Calu3 (cell line): ENCODE data around the gene NPHP1. TPM values are rescaled to one million over a fixed set of nuclear protein-coding genes. Genes with fewer than 3 reads are reported as not detected.

Experiments used
- BruUV-seq: library from RNA; stranded (reverse); fragments of 400-500 nt; replicated peaks from 2 replicates; lab custom pipeline; 2021; lab: Mats Ljungman, UMichigan
- CTCF ChIA-PET: fragments of 300-600 bp; sonication (Branson Sonifier 250); formaldehyde crosslinking; loops from one replicate; lab custom pipeline; 2022; ENCODE audit warnings: antibody characterized with exemption; lab: Charles Lee
- DNase-seq: peaks from one replicate; pipeline ENCODE4 v3.0.0; 2022
- H3K27ac Mint-ChIP-seq: one replicate; pipeline ENCODE4 v1.8.0; 2022; ENCODE audit warnings: mixed read lengths; ENCODE audit not compliant: unreplicated experiment
- H3K27me3 Mint-ChIP-seq: one replicate; pipeline ENCODE4 v1.8.0; 2022; ENCODE audit warnings: mixed read lengths; ENCODE audit not compliant: unreplicated experiment
- H3K36me3 Mint-ChIP-seq: one replicate; pipeline ENCODE4 v1.8.0; 2022; ENCODE audit warnings: mild to moderate bottlenecking, moderate library complexity, mixed read lengths; ENCODE audit not compliant: insufficient read depth, unreplicated experiment
- H3K4me1 Mint-ChIP-seq: one replicate; pipeline ENCODE4 v1.8.0; 2022; ENCODE audit warnings: mild to moderate bottlenecking, low read depth, mixed read lengths; ENCODE audit not compliant: unreplicated experiment
- H3K4me3 Mint-ChIP-seq: one replicate; pipeline ENCODE4 v1.8.0; 2022; ENCODE audit warnings: mild to moderate bottlenecking, low read depth, moderate library complexity, mixed read lengths; ENCODE audit not compliant: unreplicated experiment
- H3K9me3 Mint-ChIP-seq: one replicate; pipeline ENCODE4 v1.8.0; 2022; ENCODE audit warnings: low read depth, mixed read lengths; ENCODE audit not compliant: unreplicated experiment
- intact Hi-C: fragments of 100-400 bp; cut with micrococcal nuclease; formaldehyde crosslinking; loops from one replicate; pipeline ENCODE4 v1.10.0; 2022; ENCODE audit not compliant: unreplicated experiment
- total RNA-seq: library from RNA; stranded (reverse); gene quantifications from 2 replicates; pipeline ENCODE4 v1.2.3, GENCODE V29; 2022
- TF ChIP-seq, protein P1 (sequence below): fragments of 200-600 bp; IDR thresholded peaks from one replicate; pipeline ENCODE4 v1.8.0; 2022; ENCODE audit warnings: antibody characterized with exemption; ENCODE audit not compliant: unreplicated experiment

Gene NPHP1
- total RNA-seq, 1 experiment from 2014 or later = 6.4 TPM

DNA sequence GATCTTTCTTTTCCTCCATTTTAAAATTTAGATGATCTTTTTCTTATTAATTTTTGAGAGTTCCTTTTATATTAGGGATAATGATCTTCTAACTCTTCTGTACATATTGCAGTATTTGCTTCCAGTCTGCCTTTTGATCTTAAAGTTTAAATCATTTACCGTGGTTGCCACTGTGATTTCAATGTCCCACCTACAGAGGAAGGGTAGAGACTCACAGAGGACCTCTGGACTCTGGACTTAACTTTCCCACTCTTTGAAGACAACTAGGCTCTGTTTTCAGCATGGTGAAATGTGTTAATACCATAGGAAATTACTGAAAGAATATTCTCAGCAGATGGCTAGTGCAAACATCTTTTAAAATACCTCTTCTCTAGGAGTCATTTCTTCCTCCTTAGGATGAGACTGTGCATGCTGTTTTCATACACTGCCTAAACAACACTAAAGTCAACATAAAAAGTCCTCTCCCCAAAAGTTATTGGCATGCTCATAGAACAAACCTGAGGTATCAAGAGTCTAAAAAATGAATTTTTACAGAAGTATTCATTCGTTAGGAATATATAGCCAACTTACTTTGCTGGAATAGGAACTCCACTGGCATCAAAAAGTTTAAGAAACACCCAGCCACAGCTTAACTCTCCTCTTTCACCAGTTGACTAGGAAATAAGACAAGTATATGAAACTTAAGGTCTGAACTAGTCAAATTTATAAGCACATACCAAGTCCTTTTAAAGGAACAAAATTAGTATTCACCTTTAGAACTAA, 58.4 kb downstream of the NPHP1 start:
- Mint-ChIP-seq H3K27ac (no peak overlapping the region), H3K4me3 (no peak overlapping the region), H3K4me1 (peaks cover 18% of the 10 kb centered on the region), H3K27me3 (no peaks in the 10 kb centered on the region), H3K9me3 (no peaks in the 10 kb centered on the region), H3K36me3 (no peaks in the 10 kb centered on the region)
- no peak for DNase-seq
- TF ChIP-seq, protein P1, sequence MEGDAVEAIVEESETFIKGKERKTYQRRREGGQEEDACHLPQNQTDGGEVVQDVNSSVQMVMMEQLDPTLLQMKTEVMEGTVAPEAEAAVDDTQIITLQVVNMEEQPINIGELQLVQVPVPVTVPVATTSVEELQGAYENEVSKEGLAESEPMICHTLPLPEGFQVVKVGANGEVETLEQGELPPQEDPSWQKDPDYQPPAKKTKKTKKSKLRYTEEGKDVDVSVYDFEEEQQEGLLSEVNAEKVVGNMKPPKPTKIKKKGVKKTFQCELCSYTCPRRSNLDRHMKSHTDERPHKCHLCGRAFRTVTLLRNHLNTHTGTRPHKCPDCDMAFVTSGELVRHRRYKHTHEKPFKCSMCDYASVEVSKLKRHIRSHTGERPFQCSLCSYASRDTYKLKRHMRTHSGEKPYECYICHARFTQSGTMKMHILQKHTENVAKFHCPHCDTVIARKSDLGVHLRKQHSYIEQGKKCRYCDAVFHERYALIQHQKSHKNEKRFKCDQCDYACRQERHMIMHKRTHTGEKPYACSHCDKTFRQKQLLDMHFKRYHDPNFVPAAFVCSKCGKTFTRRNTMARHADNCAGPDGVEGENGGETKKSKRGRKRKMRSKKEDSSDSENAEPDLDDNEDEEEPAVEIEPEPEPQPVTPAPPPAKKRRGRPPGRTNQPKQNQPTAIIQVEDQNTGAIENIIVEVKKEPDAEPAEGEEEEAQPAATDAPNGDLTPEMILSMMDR = no peak
- no TSS peak for BruUV-seq
- intact Hi-C loops = no loop called here
- CTCF ChIA-PET = no interaction called here

DNA sequence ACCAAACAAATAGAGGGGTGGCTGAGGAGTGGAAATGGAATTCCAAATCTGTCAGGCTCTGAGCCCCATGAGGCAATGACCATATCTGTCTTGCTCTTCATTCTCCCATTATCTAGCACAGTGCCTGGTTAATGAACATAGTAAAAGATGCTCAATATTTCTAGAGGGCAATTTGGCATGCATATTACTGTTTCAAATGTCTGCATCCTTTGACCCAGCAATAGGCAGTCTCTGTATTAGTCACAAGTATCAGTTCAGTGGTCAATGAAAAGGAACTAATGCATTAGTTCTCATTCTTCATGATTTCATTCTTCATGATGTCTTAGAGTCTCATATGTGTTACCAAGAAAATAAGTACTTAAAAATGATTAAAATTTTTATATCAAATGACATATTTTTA, 60.8 kb downstream of the NPHP1 start:
- H3K4me3 Mint-ChIP-seq = no peak overlapping the region
- no TSS peak for BruUV-seq
- TF ChIP-seq, protein P1 = no peak
- peaks cover 7% of the 10 kb centered on the region for H3K4me1 Mint-ChIP-seq
- no peak for DNase-seq
- H3K36me3 Mint-ChIP-seq = no peaks in the 10 kb centered on the region
- H3K27me3 Mint-ChIP-seq = no peaks in the 10 kb centered on the region
- no peaks in the 10 kb centered on the region for H3K9me3 Mint-ChIP-seq
- CTCF ChIA-PET = no interaction called here
- intact Hi-C loops = no loop called here
- H3K27ac Mint-ChIP-seq = no peak overlapping the region

DNA sequence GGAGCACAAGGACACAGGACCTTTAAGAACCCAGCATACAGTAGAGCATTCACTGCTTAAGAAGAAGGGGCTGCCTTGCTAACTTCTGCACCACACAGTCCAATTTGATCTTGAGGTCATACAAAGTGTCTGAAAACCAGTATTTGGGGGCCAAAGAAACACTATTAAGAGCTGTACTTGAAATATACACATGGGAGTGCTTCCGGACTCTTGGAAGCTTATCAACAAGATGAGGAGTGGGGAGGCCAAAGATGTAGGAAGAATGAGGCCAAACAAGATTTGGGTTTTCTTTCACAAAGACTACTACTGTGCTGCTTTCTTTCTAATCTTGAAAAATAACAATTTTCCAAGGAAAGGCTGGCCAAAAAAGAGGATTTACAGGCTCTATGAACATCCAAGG, 64.4 kb downstream of the NPHP1 start:
- CTCF ChIA-PET = no interaction called here
- no peaks in the 10 kb centered on the region for H3K9me3 Mint-ChIP-seq
- no peak overlapping the region for H3K4me3 Mint-ChIP-seq
- TF ChIP-seq, protein P1 = no peak
- no TSS peak for BruUV-seq
- intact Hi-C loops = no loop called here
- H3K4me1 Mint-ChIP-seq = no peaks in the 10 kb centered on the region
- DNase-seq = no peak
- H3K36me3 Mint-ChIP-seq = no peaks in the 10 kb centered on the region
- H3K27me3 Mint-ChIP-seq = no peaks in the 10 kb centered on the region
- no peak overlapping the region for H3K27ac Mint-ChIP-seq

DNA sequence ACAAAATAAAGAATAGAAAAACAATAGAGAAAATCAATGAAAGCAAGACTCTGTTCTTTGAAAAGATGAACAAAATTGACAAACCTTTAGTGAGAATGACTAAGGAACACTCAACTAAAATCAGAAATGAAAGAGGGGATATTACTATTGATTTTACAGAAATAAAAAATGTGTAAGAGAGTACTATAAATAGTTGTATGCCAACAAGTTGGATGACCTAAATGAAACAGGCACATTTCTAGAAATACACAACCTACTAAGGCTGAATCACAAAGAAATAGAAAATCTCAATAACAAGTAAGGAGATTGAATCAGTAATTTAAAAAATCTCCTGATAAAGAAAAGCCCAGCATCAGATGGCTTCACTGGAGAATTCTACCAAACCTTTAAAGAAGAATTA, 70.8 kb downstream of the NPHP1 start:
- no peak overlapping the region for H3K27ac Mint-ChIP-seq
- BruUV-seq = no TSS peak
- H3K9me3 Mint-ChIP-seq = peaks cover 3% of the 10 kb centered on the region
- CTCF ChIA-PET = no interaction called here
- H3K27me3 Mint-ChIP-seq = no peaks in the 10 kb centered on the region
- TF ChIP-seq, protein P1 = no peak
- intact Hi-C loops = no loop called here
- no peaks in the 10 kb centered on the region for H3K36me3 Mint-ChIP-seq
- no peak for DNase-seq
- H3K4me3 Mint-ChIP-seq = no peak overlapping the region
- no peaks in the 10 kb centered on the region for H3K4me1 Mint-ChIP-seq
